22Rv1 (cell line): ENCODE results near the gene ZNF462.

Experiments used
- ZFX ChIP-seq: fragments of 450-650 bp; IDR thresholded peaks from 2 replicates; pipeline ENCODE4 v1.6.1; 2017; ENCODE audit warnings: antibody characterized with exemption, borderline replicate concordance
- TF ChIP-seq, protein P1 (sequence below): fragments of 450-650 bp; IDR thresholded peaks from 2 replicates; pipeline ENCODE4 v1.5.1; 2017; ENCODE audit warnings: mild to moderate bottlenecking

DNA sequence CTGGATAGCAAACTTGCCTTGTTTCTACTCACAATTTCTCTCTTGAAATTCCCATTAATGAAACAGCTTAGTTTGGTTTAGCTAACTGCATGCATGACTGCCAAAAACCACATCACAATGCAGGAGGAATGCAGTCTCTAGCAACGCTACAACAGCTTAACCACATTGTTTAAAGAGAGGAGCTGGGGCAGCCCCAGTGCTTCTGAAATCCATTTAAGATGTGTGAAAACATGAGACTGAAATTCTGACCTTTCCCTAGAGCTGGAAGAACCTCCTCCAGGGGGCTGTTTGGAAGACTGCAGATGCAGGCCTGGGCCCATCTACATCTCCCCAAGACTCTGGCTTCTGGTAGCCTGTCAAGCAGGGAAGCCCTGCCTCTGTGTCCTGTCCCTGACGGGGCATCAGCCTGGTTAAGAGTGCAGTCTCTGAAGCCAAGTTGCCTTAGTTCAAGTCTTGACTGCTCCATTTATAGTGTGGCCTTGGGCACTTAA is 157.1 kb downstream of the ZNF462 start:
- TF ChIP-seq, protein P1, sequence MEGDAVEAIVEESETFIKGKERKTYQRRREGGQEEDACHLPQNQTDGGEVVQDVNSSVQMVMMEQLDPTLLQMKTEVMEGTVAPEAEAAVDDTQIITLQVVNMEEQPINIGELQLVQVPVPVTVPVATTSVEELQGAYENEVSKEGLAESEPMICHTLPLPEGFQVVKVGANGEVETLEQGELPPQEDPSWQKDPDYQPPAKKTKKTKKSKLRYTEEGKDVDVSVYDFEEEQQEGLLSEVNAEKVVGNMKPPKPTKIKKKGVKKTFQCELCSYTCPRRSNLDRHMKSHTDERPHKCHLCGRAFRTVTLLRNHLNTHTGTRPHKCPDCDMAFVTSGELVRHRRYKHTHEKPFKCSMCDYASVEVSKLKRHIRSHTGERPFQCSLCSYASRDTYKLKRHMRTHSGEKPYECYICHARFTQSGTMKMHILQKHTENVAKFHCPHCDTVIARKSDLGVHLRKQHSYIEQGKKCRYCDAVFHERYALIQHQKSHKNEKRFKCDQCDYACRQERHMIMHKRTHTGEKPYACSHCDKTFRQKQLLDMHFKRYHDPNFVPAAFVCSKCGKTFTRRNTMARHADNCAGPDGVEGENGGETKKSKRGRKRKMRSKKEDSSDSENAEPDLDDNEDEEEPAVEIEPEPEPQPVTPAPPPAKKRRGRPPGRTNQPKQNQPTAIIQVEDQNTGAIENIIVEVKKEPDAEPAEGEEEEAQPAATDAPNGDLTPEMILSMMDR, result no peak
- TF ChIP-seq ZFX, result no peak
